ENCODE results near the gene MARK3. TPM values are rescaled to one million over a fixed set of nuclear protein-coding genes. Genes with fewer than 3 reads are reported as not detected.

Gene MARK3
- total RNA-seq, 2 experiments from 2014 or later = 76.0 to 84.2 TPM

- Mint-ChIP-seq H3K9me3 (no peaks in the 10 kb centered on the region), H3K4me3 (no peak overlapping the region), H3K27ac (no peak overlapping the region), H3K4me1 (peaks cover 9% of the 10 kb centered on the region), H3K27me3 (peaks cover 10% of the 10 kb centered on the region), H3K36me3 (ENCODE audit: low read depth) (no peaks in the 10 kb centered on the region)
- POLR2A ChIA-PET = interaction anchor here (0.9 to 3.2 kb wide), 3 partner anchors 10 to 27 kb away, joined by 3 to 14 read pairs (median 4); partner anchors contain the start of gene TRMT61A
- CTCF ChIA-PET = interaction anchor here (0.5 to 4.2 kb wide), 12 partner anchors 10 to 242 kb away, joined by 3 to 25 read pairs (median 5); partner anchors contain the start of genes BAG5, TRMT61A, XRCC3 and ZFYVE21
- peak; percentile 64 for DNase-seq
These were observed 133.3 kb downstream of the MARK3 start for GRCh38 chr14:103518422-103519042.

- ChIA-PET POLR2A (interaction anchor here (0.9 to 3.2 kb wide), 3 partner anchors 11 to 26 kb away, joined by 3 to 14 read pairs (median 4); partner anchors contain the start of gene TRMT61A), CTCF (interaction anchor here (0.7 to 4.2 kb wide), 10 partner anchors 11 to 196 kb away, joined by 3 to 25 read pairs (median 6); partner anchors contain the start of genes BAG5, TRMT61A, XRCC3 and ZFYVE21)
- Mint-ChIP-seq H3K4me1 (peaks cover 9% of the 10 kb centered on the region), H3K27ac (no peak overlapping the region), H3K4me3 (peak overlapping the region; percentile 24), H3K9me3 (no peaks in the 10 kb centered on the region), H3K36me3 (ENCODE audit: low read depth) (no peaks in the 10 kb centered on the region), H3K27me3 (peaks cover 17% of the 10 kb centered on the region)
- DNase-seq = no peak
These were observed 134.0 kb downstream of the MARK3 start for GRCh38 chr14:103519043-103519836.

GRCh38 chr14:103519837-103520212, 134.6 kb downstream of the MARK3 start:
- no peaks in the 10 kb centered on the region for H3K9me3 Mint-ChIP-seq
- POLR2A ChIA-PET = interaction anchor here (3.2 kb wide), 1 partner anchor 10 kb away, joined by 14 read pairs; the partner anchor contains the start of gene TRMT61A
- H3K27me3 Mint-ChIP-seq = peaks cover 23% of the 10 kb centered on the region
- H3K36me3 Mint-ChIP-seq (ENCODE audit: low read depth) = no peaks in the 10 kb centered on the region
- DNase-seq = no peak
- CTCF ChIA-PET = interaction anchor here (1.8 to 4.2 kb wide), 4 partner anchors 14 to 37 kb away, joined by 6 to 25 read pairs (median 8); no protein-coding TSS in a partner anchor
- peak overlapping the region; percentile 39 for H3K4me3 Mint-ChIP-seq
- H3K4me1 Mint-ChIP-seq = peaks cover 9% of the 10 kb centered on the region
- no peak overlapping the region for H3K27ac Mint-ChIP-seq

- ChIA-PET POLR2A (interaction anchor here (0.8 to 3.2 kb wide), 3 partner anchors 10 to 106 kb away, joined by 3 to 14 read pairs (median 3); partner anchors contain the start of gene TRMT61A), CTCF (interaction anchor here (1.0 to 4.2 kb wide), 6 partner anchors 10 to 78 kb away, joined by 3 to 25 read pairs (median 6); no protein-coding TSS in a partner anchor)
- no peak for DNase-seq
- Mint-ChIP-seq H3K27me3 (peaks cover 27% of the 10 kb centered on the region), H3K9me3 (no peaks in the 10 kb centered on the region), H3K4me1 (peaks cover 9% of the 10 kb centered on the region), H3K36me3 (ENCODE audit: low read depth) (no peaks in the 10 kb centered on the region), H3K4me3 (peak overlapping the region; percentile 39), H3K27ac (no peak overlapping the region)
These were observed 135.0 kb downstream of the MARK3 start for GRCh38 chr14:103520269-103520656.

DNA sequence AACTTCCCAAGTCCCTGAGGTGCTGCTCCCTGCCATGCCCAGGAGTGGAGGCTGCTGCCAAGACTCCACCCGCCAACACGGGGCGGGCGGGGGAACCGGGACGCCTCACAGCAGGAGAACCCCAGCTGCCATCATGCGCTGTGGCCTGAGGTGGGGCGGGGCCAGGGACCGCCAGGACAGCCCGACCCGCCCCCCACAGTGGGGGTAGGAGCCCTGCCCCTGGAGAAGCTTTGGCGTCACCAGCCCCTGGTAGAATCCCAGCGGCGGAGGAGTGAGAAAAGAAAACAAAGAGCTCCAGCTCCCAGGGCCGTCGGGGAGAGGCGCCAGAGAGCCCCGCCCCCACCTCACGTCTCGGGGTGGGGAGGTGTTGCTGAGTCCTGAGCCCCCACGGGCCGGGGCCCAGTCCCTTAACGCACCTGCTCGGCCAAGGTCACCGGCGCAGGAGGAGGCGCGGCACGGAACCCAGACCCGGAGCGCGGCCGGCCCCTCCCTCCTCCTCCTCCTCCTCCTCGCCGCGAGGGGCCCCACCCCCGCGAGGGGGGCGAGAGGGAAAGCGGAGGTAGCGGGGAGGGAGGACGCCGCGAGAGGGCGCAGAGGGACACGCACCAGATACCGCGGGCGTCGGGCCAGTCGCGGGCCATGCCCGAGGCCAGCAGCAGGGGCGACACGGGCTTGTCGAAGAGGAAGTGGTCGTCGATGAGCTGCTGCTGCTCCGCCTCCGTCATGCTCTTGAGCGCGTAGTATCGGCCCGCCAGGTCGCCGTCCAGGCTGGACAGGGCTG, 135.6 kb downstream of the MARK3 start:
- no peaks in the 10 kb centered on the region for H3K36me3 Mint-ChIP-seq (ENCODE audit: low read depth)
- POLR2A ChIA-PET = interaction anchor here (0.8 to 3.2 kb wide), 3 partner anchors 9 to 105 kb away, joined by 3 to 14 read pairs (median 3); partner anchors contain the start of gene TRMT61A

GRCh38 chr14:103521438-103521950, 136.3 kb downstream of the MARK3 start:
- CTCF ChIA-PET = interaction anchor here (1.0 to 1.4 kb wide), 2 partner anchors 9 to 37 kb away, joined by 3 to 6 read pairs; no protein-coding TSS in a partner anchor
- POLR2A ChIA-PET = no interaction called here
- H3K4me1 Mint-ChIP-seq = peaks cover 9% of the 10 kb centered on the region
- peak overlapping the region; percentile 58 for H3K4me3 Mint-ChIP-seq
- H3K36me3 Mint-ChIP-seq (ENCODE audit: low read depth) = no peaks in the 10 kb centered on the region
- no peak overlapping the region for H3K27ac Mint-ChIP-seq
- peaks cover 27% of the 10 kb centered on the region for H3K27me3 Mint-ChIP-seq
- no peak for DNase-seq
- H3K9me3 Mint-ChIP-seq = no peaks in the 10 kb centered on the region

More for the DNA sequence above, 135.6 kb downstream of the MARK3 start:
- no peaks in the 10 kb centered on the region for H3K9me3 Mint-ChIP-seq
- H3K27ac Mint-ChIP-seq = no peak overlapping the region
- peak overlapping the region; percentile 58 for H3K4me3 Mint-ChIP-seq
- H3K4me1 Mint-ChIP-seq = peaks cover 9% of the 10 kb centered on the region
- peaks cover 27% of the 10 kb centered on the region for H3K27me3 Mint-ChIP-seq
- peak; percentile 69 for DNase-seq
- CTCF ChIA-PET = interaction anchor here (1.0 to 1.4 kb wide), 3 partner anchors 10 to 78 kb away, joined by 3 to 6 read pairs (median 3); no protein-coding TSS in a partner anchor

- H3K36me3 Mint-ChIP-seq (ENCODE audit: low read depth) = no peaks in the 10 kb centered on the region
- POLR2A ChIA-PET = no interaction called here
- H3K4me1 Mint-ChIP-seq = peaks cover 14% of the 10 kb centered on the region
- H3K4me3 Mint-ChIP-seq = peak overlapping the region; percentile 39
- CTCF ChIA-PET = no interaction called here
- H3K27me3 Mint-ChIP-seq = peaks cover 27% of the 10 kb centered on the region
- no peak for DNase-seq
- H3K9me3 Mint-ChIP-seq = no peaks in the 10 kb centered on the region
- no peak overlapping the region for H3K27ac Mint-ChIP-seq
These were observed 136.8 kb downstream of the MARK3 start for GRCh38 chr14:103521951-103522563.

DNA sequence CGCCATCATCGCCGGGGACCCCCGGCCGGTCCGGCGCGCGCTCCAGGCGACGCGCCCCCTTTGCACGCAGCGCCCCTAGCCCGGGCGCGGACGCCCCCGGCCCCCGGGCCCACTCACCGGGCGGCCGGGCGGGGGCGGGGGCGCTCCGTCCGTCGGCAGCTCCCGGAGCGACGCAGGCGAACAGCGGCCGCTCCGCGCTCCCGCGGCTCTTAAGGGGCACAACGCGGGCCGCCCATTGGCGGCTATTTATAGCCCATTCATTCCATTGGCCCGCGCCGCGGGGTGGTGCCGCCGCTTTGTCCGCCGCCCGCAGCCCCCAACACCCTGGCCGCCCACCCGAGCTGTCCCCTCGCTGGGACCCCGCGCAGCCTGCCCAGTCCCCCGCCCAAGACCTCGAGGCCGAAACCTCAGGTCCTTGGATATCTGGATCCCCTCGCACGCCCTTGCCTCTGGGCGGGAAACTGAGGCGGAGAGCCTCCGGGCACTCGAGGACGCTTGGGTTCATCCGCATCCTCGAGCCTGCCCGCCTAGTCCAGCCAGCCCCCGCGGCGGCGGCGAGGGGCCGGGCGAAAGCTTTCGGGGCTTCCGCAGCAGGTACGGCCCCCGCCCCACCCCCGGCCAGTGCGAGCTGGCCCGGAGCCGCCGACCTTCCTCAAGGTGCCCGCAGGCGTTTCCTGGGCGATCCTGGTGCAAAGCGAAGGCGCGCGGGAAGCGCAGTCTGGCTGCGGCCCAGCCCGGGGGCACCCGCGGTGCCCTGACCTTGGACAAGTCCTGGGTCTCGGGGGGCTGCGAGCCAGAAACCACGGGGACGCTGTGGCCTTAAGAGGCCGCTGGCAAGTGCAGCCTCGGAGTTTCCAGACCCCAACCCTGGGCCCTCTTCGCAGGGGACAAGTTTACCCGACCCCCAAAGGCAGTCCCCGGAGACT, 137.7 kb downstream of the MARK3 start, which contains the start of gene CKB:
Gene CKB (minus strand): TSS at position 182 of the 926 bp plus-strand sequence. CDS start 337 bp downstream, outside the sequence.
- no peak for DNase-seq
- Mint-ChIP-seq H3K9me3 (no peaks in the 10 kb centered on the region), H3K27me3 (peaks cover 27% of the 10 kb centered on the region), H3K4me3 (peak within 1 kb of the TSS; percentile 49), H3K36me3 (ENCODE audit: low read depth) (no peaks in the 10 kb centered on the region), H3K4me1 (peaks cover 19% of the 10 kb centered on the region), H3K27ac (no peak within 1 kb of the TSS)
- CTCF ChIA-PET = no interaction called here
- POLR2A ChIA-PET = interaction anchor here (1.1 kb wide), 1 partner anchor 35 kb away, joined by 3 read pairs; no protein-coding TSS in a partner anchor

GRCh38 chr14:103523575-103523954, 138.3 kb downstream of the MARK3 start:
- no peaks in the 10 kb centered on the region for H3K9me3 Mint-ChIP-seq
- H3K4me3 Mint-ChIP-seq = peak overlapping the region; percentile 49
- no peak overlapping the region for H3K27ac Mint-ChIP-seq
- CTCF ChIA-PET = no interaction called here
- no peaks in the 10 kb centered on the region for H3K36me3 Mint-ChIP-seq (ENCODE audit: low read depth)
- peaks cover 27% of the 10 kb centered on the region for H3K27me3 Mint-ChIP-seq
- POLR2A ChIA-PET = interaction anchor here (1.1 kb wide), 1 partner anchor 34 kb away, joined by 3 read pairs; no protein-coding TSS in a partner anchor
- peaks cover 23% of the 10 kb centered on the region for H3K4me1 Mint-ChIP-seq
- no peak for DNase-seq

GRCh38 chr14:103524002-103524935, 139.1 kb downstream of the MARK3 start:
- Mint-ChIP-seq H3K9me3 (no peaks in the 10 kb centered on the region), H3K36me3 (ENCODE audit: low read depth) (no peaks in the 10 kb centered on the region), H3K4me3 (no peak overlapping the region), H3K27ac (no peak overlapping the region), H3K4me1 (peaks cover 22% of the 10 kb centered on the region), H3K27me3 (peaks cover 27% of the 10 kb centered on the region)
- DNase-seq = no peak
- ChIA-PET CTCF (no interaction called here), POLR2A (interaction anchor here (1.1 kb wide), 1 partner anchor 34 kb away, joined by 3 read pairs; no protein-coding TSS in a partner anchor)

All from activated CD4-positive, alpha-beta memory T cell treated with anti-CD3 and anti-CD28 coated beads, Interleukin-2, amount 10 ng/mL, durations not matched to agents 7 days and 5 days (primary cell).